Lower lobe of right lung (tissue), 2 donors: Measurements from ENCODE around the gene BOLL. TPM values are rescaled to one million over a fixed set of nuclear protein-coding genes. Genes with fewer than 3 reads are reported as not detected.
"Not testable (repeated sequence)": the region's sequence is repeated elsewhere in the genome, so short reads cannot be mapped to it uniquely, and the experiment has no call there.

ENCODE experiments used
- ATAC-seq, 2 donors: fragments of 200-7000 bp; cut with Tn5 transposase; one replicate each; pipeline ENCODE4 v1.9.1; 2020 to 2022; ENCODE audit warnings: mild to moderate bottlenecking in 2 of 2, moderate library complexity in 2 of 2
- DNase-seq: peaks from one replicate; pipeline ENCODE4 v3.0.0-alpha.2; 2020
- H3K27ac ChIP-seq: fragments of 200-600 bp; one replicate; pipeline ENCODE4 v1.8.0; 2022
- H3K27me3 ChIP-seq: fragments of 200-600 bp; one replicate; pipeline ENCODE4 v1.8.0; 2022; ENCODE audit warnings: low read depth
- H3K36me3 ChIP-seq: fragments of 200-600 bp; one replicate; pipeline ENCODE4 v1.8.0; 2022; ENCODE audit warnings: mild to moderate bottlenecking
- H3K4me1 ChIP-seq: fragments of 200-600 bp; one replicate; pipeline ENCODE4 v1.8.0; 2022
- H3K4me3 ChIP-seq: fragments of 200-600 bp; one replicate; pipeline ENCODE4 v1.8.0; 2022; ENCODE audit warnings: mild to moderate bottlenecking
- H3K9me3 ChIP-seq: fragments of 200-600 bp; one replicate; pipeline ENCODE4 v1.8.0; 2022
- intact Hi-C: fragments of 100-400 bp; cut with DNase I; formaldehyde crosslinking; loops from one replicate; pipeline ENCODE4 v1.11.0; 2022
- long read RNA-seq: library from polyadenylated mRNA; unstranded; transcript quantifications from one replicate; pipeline ENCODE4 v2.0.0, GENCODE V29; 2021
- total RNA-seq: library from RNA; stranded (reverse); fragmentation: NEBNext Ultra II Directional; extraction: Animal tissue kit (Norgen Biotek cat#: 25700); gene quantifications from one replicate; pipeline ENCODE4 v1.2.1, GENCODE V29; 2021
- TF ChIP-seq, protein P1 (sequence below): fragments of 200-600 bp; IDR thresholded peaks from one replicate; pipeline ENCODE4 v1.8.0; 2022; ENCODE audit warnings: antibody characterized with exemption, mild to moderate bottlenecking
- donor health status: DM: no; HTN: yes; CAD: no; lungs with severe emphysema.

The BOLL gene, protein sequence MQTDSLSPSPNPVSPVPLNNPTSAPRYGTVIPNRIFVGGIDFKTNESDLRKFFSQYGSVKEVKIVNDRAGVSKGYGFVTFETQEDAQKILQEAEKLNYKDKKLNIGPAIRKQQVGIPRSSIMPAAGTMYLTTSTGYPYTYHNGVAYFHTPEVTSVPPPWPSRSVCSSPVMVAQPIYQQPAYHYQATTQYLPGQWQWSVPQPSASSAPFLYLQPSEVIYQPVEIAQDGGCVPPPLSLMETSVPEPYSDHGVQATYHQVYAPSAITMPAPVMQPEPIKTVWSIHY
- not detected for total RNA-seq
- long read RNA-seq, result 0 reads

DNA sequence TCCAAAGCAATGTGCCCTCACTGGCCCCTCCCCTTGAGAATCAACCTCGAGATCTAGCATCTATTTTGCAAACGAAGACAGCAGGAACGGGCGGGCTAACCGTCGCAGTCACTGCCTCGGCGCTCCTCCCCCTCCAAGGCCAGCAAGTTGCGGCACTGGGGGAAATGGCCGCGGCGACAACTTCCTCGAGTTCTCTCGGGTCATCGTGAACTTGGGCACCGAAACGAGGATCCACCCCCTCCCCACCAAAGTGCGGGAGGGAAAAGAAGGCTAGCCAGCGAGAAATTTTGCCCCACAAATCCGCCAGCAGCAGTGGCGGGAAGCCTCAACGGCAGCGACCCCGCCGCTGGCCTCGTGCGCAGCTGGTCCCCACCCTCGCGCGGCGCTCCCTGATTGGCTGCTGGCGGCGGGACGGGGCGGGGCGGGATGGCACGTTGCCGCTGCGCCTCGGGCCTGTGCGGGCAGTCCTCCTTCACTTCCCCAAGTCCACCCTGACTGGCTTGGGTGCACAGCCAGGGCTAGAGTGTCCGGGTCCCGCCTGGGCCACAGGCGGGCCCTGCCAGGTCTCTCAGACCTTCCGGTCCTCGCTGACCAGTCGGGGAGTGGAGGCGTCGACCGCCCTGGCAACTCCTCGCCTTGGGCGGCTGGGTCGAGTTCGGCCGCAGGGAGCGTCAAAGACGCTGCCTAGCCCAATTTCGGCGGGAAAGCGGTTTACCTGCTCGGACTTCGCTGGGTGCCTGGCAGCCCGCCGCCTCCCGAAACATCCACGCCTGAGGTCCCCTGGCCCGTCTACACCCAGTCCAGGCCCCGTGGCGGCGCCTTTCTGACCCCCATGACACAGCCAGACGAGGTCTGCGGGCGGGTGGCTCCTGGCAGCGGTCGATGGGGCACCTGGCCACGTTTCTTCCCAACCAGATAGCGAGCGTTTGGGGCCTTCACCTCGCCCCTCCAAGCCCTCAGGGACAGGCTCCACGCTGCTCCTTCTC lies at the start of gene BOLL:
BOLL (minus strand) TSS at position 364 of the 986 bp plus-strand sequence. CDS start 3,469 bp downstream, outside the sequence.
- H3K9me3 ChIP-seq, result no peaks in the 10 kb centered on the region
- peaks cover 28% of the 10 kb centered on the region for H3K27me3 ChIP-seq
- TF ChIP-seq, protein P1, sequence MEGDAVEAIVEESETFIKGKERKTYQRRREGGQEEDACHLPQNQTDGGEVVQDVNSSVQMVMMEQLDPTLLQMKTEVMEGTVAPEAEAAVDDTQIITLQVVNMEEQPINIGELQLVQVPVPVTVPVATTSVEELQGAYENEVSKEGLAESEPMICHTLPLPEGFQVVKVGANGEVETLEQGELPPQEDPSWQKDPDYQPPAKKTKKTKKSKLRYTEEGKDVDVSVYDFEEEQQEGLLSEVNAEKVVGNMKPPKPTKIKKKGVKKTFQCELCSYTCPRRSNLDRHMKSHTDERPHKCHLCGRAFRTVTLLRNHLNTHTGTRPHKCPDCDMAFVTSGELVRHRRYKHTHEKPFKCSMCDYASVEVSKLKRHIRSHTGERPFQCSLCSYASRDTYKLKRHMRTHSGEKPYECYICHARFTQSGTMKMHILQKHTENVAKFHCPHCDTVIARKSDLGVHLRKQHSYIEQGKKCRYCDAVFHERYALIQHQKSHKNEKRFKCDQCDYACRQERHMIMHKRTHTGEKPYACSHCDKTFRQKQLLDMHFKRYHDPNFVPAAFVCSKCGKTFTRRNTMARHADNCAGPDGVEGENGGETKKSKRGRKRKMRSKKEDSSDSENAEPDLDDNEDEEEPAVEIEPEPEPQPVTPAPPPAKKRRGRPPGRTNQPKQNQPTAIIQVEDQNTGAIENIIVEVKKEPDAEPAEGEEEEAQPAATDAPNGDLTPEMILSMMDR, result no peak
- H3K36me3 ChIP-seq, result no peaks in the 10 kb centered on the region
- H3K4me3 ChIP-seq, result peak within 1 kb of the TSS; percentile 53
- peaks cover 11% of the 10 kb centered on the region for H3K4me1 ChIP-seq
- ATAC-seq, result peak; percentile 26 to 37
- DNase-seq, result no peak
- intact Hi-C loops, result no loop called here
- H3K27ac ChIP-seq, result no peak within 1 kb of the TSS

DNA sequence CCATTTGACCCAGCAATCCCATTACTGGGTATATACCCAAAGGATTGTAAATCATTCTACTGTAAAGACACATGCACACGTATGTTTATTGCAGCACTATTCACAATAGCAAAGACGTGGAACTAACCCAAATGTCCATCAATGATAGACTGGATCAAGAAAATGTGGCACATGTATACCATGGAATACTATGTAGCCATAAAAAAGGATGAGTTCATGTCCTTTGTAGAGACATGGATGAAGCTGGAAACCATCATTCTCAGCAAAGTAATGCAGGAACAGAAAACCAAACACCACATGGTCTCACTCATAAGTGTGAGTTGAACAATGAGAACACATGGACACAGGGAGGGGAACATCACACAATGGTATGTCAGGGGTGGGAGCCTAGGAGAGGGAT lies 49.7 kb upstream of the BOLL start:
- H3K9me3 ChIP-seq, H3K4me1 ChIP-seq, ATAC-seq, H3K27me3 ChIP-seq, intact Hi-C loops, H3K4me3 ChIP-seq, H3K36me3 ChIP-seq, DNase-seq, H3K27ac ChIP-seq: not testable (repeated sequence)

DNA sequence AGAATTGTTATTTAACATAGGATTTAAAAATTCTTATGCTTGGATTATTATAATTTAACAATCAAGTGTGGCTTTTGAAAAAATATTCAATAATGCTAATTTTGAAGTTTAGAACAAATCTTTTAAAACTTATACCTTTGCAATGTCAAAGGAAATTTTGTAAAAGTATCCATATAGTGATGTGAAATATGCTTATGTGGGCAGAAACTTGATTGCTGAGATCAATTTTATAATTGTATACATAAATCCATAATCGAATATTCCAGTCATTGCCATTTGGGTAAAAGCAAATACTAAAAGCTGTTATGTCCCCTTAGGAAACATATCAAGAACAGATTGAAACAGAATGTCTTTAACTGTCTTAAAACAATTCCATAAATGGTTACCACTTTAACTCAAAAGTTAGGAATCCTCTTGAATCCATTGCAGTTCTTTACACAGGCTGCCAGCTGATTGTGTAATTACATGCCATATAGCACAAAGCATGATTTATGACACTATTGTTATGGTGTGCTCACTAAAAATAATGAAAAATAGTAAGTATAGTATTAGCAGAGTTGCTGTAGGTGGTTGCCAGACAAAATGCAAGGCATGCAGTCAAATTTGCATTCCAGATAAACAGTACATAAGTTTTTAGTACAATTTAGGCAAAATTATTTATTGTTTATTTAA lies 43.5 kb upstream of the BOLL start:
- H3K4me3 ChIP-seq, result no peak overlapping the region
- no peak overlapping the region for H3K27ac ChIP-seq
- DNase-seq (no peak), ATAC-seq (no peak)
- peaks cover 4% of the 10 kb centered on the region for H3K4me1 ChIP-seq
- intact Hi-C loops, result no loop called here
- H3K9me3 ChIP-seq, result no peaks in the 10 kb centered on the region
- H3K36me3 ChIP-seq, result no peaks in the 10 kb centered on the region
- TF ChIP-seq, protein P1, result no peak
- H3K27me3 ChIP-seq, result no peaks in the 10 kb centered on the region

DNA sequence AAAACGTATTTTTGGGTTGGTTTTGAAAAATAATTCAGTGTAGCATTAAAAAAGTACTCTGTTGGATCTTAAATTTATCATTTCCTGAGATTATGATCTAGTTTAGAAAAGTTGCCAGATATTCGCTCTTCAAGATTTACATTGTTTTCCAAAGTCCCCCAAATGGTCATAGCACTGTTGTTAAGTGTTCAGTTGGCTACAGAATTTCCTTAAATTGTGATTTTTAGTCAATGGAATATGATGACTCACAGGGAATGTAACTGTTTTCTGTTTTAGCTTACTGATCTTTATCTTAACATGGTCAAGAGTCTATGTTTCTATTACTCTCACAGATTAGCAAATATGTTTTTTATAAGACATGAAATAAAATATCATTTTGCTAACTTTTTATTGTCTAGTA lies 42.5 kb upstream of the BOLL start:
- intact Hi-C loops, result no loop called here
- ATAC-seq (no peak), DNase-seq (no peak)
- TF ChIP-seq, protein P1, result no peak
- H3K27ac ChIP-seq, result no peak overlapping the region
- peaks cover 4% of the 10 kb centered on the region for H3K4me1 ChIP-seq
- no peaks in the 10 kb centered on the region for H3K9me3 ChIP-seq
- no peak overlapping the region for H3K4me3 ChIP-seq
- H3K27me3 ChIP-seq, result no peaks in the 10 kb centered on the region
- no peaks in the 10 kb centered on the region for H3K36me3 ChIP-seq

DNA sequence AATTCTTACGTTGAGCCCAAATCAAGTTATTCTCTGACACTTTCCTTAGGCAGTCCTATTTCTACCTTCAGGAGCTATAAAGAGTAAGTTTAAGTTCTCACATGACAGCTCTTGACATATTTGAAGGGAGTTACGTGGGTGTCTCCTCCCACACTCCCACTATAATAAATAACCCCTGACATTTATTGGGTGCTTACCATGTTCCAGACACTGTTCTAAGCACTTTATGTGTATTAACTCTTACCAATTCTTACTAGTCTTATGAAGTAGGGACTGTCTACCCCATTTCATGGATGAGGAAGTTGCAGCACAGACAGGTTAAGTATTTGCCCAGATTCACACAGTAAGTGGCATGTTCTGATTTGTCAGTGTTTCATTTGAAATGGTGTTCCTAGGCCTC lies 37.2 kb upstream of the BOLL start:
- no peak for DNase-seq
- Histone ChIP-seq H3K36me3 (no peaks in the 10 kb centered on the region), H3K4me1 (no peaks in the 10 kb centered on the region), H3K9me3 (no peaks in the 10 kb centered on the region), H3K27ac (no peak overlapping the region), H3K4me3 (no peak overlapping the region), H3K27me3 (no peaks in the 10 kb centered on the region)
- TF ChIP-seq, protein P1, result no peak
- intact Hi-C loops, result no loop called here
- peak in 1 of 2 donors; percentile 43 for ATAC-seq
